Ascending aorta (tissue), 2 donors: Measurements from ENCODE around the gene FRMPD4. TPM values are rescaled to one million over a fixed set of nuclear protein-coding genes. Genes with fewer than 3 reads are reported as not detected.

Source experiments
- DNase-seq, 2 donors: peaks; one replicate each; pipeline ENCODE4 v3.0.0-alpha.2; 2019; ENCODE audit warnings: low spot score in 2 of 2
- H3K27ac ChIP-seq, 2 donors: fragments of 200-600 bp; sonication (generic); one replicate each; pipeline ENCODE4 v1.5.1; 2016 to 2017; ENCODE audit warnings: mild to moderate bottlenecking in 1 of 2
- H3K27me3 ChIP-seq: fragments of 200-600 bp; sonication (generic); one replicate; pipeline ENCODE4 v1.5.1; 2017
- H3K36me3 ChIP-seq, 2 donors: fragments of 200-600 bp; sonication (generic); one replicate each; pipeline ENCODE4 v1.5.1; 2016
- H3K4me1 ChIP-seq, 2 donors: fragments of 200-600 bp; sonication (generic); one replicate each; pipeline ENCODE4 v1.5.1; 2016 to 2017; ENCODE audit warnings: mild to moderate bottlenecking in 1 of 2
- H3K4me3 ChIP-seq, 2 donors: fragments of 200-600 bp; sonication (generic); one replicate each; pipeline ENCODE4 v1.5.1; 2016 to 2017; ENCODE audit warnings: mild to moderate bottlenecking in 1 of 2
- H3K9me3 ChIP-seq, 2 donors: fragments of 200-600 bp; sonication (generic); one replicate each; pipeline ENCODE4 v1.5.1; 2016
- intact Hi-C: fragments of 100-400 bp; cut with DNase I; formaldehyde crosslinking; loops from one replicate; pipeline ENCODE4 v1.15.1; 2023
- total RNA-seq: library from RNA; depleted of rRNA; stranded (reverse); fragments of >200 nt; gene quantifications from one replicate; pipeline ENCODE4 v1.1.0, GENCODE V29; 2016
- TF ChIP-seq, protein P1 (sequence below), 3 experiments: fragments of 200-600 bp in 2 of 3; fragments of 450-650 bp in 1 of 3; sonication (generic) in 2 of 3; IDR thresholded peaks; one replicate each; pipeline ENCODE4 v1.5.1; 2016 to 2019; ENCODE audit warnings: antibody characterized with exemption in 3 of 3, mild to moderate bottlenecking in 1 of 3, moderate library complexity in 1 of 3

Gene FRMPD4
- total RNA-seq, 1 donor from 2014 or later = not detected

DNA sequence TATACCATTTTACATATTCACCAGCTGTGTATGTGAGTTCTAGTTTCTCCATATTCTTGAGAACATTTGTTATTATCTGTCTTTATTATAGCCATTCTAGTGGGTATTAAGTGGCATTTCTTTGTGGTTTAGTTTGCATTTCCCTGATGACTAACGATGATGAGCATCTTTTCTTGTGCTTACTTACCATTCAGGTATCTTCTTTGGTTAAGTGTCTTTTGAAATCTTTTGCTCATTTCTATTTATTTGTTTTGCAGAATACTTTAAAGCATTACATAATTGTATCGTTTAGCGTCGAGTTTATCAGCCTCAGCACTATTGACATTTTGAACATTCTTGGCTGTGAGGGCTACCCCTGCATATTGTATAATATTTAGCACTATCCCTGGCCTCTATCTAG lies 85.4 kb downstream of the FRMPD4 start:
- H3K4me3 ChIP-seq = no peak overlapping the region
- DNase-seq = no peak
- H3K36me3 ChIP-seq = no peaks in the 10 kb centered on the region
- intact Hi-C loops = no loop called here
- no peaks in the 10 kb centered on the region for H3K27me3 ChIP-seq
- TF ChIP-seq, protein P1, sequence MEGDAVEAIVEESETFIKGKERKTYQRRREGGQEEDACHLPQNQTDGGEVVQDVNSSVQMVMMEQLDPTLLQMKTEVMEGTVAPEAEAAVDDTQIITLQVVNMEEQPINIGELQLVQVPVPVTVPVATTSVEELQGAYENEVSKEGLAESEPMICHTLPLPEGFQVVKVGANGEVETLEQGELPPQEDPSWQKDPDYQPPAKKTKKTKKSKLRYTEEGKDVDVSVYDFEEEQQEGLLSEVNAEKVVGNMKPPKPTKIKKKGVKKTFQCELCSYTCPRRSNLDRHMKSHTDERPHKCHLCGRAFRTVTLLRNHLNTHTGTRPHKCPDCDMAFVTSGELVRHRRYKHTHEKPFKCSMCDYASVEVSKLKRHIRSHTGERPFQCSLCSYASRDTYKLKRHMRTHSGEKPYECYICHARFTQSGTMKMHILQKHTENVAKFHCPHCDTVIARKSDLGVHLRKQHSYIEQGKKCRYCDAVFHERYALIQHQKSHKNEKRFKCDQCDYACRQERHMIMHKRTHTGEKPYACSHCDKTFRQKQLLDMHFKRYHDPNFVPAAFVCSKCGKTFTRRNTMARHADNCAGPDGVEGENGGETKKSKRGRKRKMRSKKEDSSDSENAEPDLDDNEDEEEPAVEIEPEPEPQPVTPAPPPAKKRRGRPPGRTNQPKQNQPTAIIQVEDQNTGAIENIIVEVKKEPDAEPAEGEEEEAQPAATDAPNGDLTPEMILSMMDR (IDR thresholded peaks at IDR 0.05) = no peak
- no peaks in the 10 kb centered on the region for H3K9me3 ChIP-seq
- no peaks in the 10 kb centered on the region for H3K4me1 ChIP-seq
- no peak overlapping the region for H3K27ac ChIP-seq

DNA sequence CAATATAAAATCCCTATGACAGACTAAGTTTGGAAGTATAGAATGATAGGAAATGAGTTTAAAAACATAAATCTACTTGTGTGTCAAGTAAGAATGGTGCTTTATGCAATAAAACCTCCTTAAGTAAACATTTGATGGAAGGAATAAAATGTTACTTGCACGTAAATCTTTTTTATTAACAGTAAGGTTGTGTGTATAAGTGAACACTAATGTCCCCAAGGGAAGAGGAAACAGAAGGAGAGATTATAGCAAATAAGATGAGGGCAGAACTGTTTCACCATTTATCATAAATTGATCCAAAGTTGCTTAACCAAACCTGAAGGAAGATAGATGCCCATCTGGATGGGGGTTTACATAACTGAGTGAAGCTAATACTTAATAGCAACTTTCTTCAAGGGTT lies 86.8 kb downstream of the FRMPD4 start:
- Histone ChIP-seq H3K9me3 (no peaks in the 10 kb centered on the region), H3K4me3 (no peak overlapping the region), H3K36me3 (no peaks in the 10 kb centered on the region), H3K27me3 (no peaks in the 10 kb centered on the region), H3K27ac (no peak overlapping the region), H3K4me1 (no peaks in the 10 kb centered on the region)
- no peak for DNase-seq
- intact Hi-C loops = no loop called here
- TF ChIP-seq, protein P1 (IDR thresholded peaks at IDR 0.05) = no peak

DNA sequence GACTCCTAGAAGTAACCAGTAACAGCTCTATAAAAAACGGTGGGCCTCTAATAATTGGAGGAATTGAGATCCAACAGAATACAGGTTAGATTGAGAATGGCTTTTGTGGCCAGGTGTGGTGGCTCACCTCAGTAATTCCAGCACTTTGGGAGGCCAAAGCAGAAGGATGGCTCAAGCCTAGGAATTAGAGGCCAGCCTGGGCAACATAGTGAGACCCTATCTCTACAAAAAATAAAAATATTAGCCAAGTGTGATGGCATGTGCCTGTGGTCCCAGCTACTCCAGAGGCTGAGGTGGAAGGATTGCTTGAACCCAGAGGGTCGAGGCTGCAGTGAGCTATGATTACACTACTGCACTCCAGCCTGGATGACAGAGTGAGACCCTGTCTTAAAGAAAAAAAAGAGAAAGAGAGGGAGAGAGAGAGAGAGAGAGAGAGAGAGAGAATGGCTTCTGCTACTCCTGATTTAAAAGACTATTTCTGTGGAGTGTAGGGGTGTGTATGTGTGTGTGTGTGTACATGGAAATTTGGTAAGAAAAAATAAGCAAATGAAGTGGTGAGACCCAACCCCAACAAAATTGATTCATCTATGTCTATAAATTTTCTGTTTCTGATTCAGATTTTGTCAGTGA lies 89.3 kb downstream of the FRMPD4 start:
- DNase-seq = no peak
- Histone ChIP-seq H3K36me3 (no peaks in the 10 kb centered on the region), H3K4me1 (no peaks in the 10 kb centered on the region), H3K9me3 (no peaks in the 10 kb centered on the region), H3K27me3 (no peaks in the 10 kb centered on the region), H3K27ac (no peak overlapping the region), H3K4me3 (no peak overlapping the region)
- TF ChIP-seq, protein P1 (IDR thresholded peaks at IDR 0.05) = no peak
- intact Hi-C loops = no loop called here

DNA sequence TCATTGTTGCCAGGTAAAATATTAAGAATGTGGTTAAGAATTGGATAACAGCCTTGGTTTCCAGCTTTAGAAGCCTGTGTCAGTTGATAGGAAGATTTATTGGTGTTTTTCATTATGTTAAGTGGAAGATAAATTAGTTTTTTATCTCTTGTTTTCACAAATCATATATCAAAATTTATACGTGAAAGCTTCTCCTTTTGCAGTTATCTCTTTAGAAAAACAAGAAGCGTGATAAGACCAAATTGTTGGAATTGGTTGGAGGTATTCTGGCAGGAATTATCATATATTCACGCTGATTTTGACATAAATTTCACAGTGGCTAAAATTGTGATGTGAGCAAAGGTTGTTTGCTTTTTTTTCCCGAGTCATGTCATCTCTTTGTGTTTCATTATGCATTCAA lies 90.6 kb downstream of the FRMPD4 start:
- intact Hi-C loops = no loop called here
- Histone ChIP-seq H3K27ac (no peak overlapping the region), H3K27me3 (no peaks in the 10 kb centered on the region), H3K36me3 (no peaks in the 10 kb centered on the region), H3K4me1 (no peaks in the 10 kb centered on the region), H3K4me3 (no peak overlapping the region), H3K9me3 (no peaks in the 10 kb centered on the region)
- no peak for DNase-seq
- TF ChIP-seq, protein P1 (IDR thresholded peaks at IDR 0.05) = no peak

DNA sequence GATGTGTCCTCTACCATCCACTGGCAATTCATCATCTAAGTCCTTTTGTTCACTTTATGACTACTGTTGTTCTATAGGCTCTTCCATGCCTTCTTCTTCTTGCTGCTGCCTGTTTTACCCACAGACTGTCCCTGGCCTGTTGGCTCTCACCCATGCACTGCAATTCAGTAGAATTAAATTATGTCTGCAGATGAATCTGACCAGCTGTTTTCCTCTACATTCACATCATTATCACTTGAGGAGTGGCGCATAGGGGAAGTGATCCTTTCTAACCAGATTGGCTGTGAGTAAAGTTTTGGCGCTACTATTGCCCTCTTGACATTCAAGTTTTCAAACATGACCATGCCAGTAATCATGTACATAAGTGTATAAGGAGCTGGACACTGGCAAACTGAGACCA lies 91.7 kb downstream of the FRMPD4 start:
- DNase-seq = no peak
- TF ChIP-seq, protein P1 (IDR thresholded peaks at IDR 0.05) = no peak
- Histone ChIP-seq H3K9me3 (no peaks in the 10 kb centered on the region), H3K4me3 (no peak overlapping the region), H3K36me3 (no peaks in the 10 kb centered on the region), H3K27ac (no peak overlapping the region), H3K27me3 (no peaks in the 10 kb centered on the region), H3K4me1 (no peaks in the 10 kb centered on the region)
- intact Hi-C loops = no loop called here
